HG02571 (cell line): ENCODE results near the gene SAMD4B.
"Not testable (repeated sequence)": the region's sequence is repeated elsewhere in the genome, so short reads cannot be mapped to it uniquely, and the experiment has no call there.

ENCODE experiments used
- ATAC-seq: cut with Tn5 transposase; IDR thresholded peaks from one replicate; pipeline ENCODE4 v1.9.1; 2021; ENCODE audit warnings: mild to moderate bottlenecking, moderate library complexity; ENCODE audit not compliant: unreplicated experiment

SAMD4B gene

GRCh38 chr19:39363901-39364457 is 21.8 kb downstream of the SAMD4B start:
- no peak for ATAC-seq

DNA sequence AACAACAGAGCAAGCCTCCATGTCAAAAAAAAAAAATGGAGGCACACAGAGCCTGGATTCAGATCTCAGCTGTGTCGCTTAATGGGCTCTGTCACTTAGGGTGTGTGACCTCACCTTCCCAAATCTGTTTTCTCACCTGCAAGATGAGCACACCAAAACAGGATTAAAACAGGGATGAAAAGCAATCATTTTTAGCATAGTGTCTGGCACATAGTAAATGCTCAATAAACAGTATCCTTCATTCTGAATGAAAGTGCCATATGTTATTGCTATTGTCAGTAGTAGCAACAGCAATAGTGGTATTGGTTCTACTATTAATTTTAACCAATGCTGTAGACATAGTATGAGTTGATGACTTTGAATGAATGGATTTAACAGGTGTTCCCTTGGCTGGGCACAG is 23.3 kb downstream of the SAMD4B start:
- no peak for ATAC-seq

GRCh38 chr19:39369200-39369599 is 27.0 kb downstream of the SAMD4B start:
- no peak for ATAC-seq

- no peak for ATAC-seq
These were observed 28.5 kb downstream of the SAMD4B start for GRCh38 chr19:39370735-39371134.

- no peak for ATAC-seq
These were observed 30.0 kb downstream of the SAMD4B start for GRCh38 chr19:39372047-39372802.

- ATAC-seq: no peak
These were observed 30.7 kb downstream of the SAMD4B start for GRCh38 chr19:39372941-39373340.

- ATAC-seq: no peak
These were observed 33.7 kb downstream of the SAMD4B start for GRCh38 chr19:39375929-39376328.

- ATAC-seq: no peak
These were observed 35.4 kb downstream of the SAMD4B start for GRCh38 chr19:39377373-39378362.

GRCh38 chr19:39379366-39379765 is 37.1 kb downstream of the SAMD4B start:
- ATAC-seq: not testable (repeated sequence)

GRCh38 chr19:39379865-39380396 is 37.7 kb downstream of the SAMD4B start:
- ATAC-seq: no peak

GRCh38 chr19:39380521-39381502 is 38.6 kb downstream of the SAMD4B start:
- ATAC-seq: no peak

GRCh38 chr19:39381910-39382611 is 39.8 kb downstream of the SAMD4B start:
- no peak for ATAC-seq

DNA sequence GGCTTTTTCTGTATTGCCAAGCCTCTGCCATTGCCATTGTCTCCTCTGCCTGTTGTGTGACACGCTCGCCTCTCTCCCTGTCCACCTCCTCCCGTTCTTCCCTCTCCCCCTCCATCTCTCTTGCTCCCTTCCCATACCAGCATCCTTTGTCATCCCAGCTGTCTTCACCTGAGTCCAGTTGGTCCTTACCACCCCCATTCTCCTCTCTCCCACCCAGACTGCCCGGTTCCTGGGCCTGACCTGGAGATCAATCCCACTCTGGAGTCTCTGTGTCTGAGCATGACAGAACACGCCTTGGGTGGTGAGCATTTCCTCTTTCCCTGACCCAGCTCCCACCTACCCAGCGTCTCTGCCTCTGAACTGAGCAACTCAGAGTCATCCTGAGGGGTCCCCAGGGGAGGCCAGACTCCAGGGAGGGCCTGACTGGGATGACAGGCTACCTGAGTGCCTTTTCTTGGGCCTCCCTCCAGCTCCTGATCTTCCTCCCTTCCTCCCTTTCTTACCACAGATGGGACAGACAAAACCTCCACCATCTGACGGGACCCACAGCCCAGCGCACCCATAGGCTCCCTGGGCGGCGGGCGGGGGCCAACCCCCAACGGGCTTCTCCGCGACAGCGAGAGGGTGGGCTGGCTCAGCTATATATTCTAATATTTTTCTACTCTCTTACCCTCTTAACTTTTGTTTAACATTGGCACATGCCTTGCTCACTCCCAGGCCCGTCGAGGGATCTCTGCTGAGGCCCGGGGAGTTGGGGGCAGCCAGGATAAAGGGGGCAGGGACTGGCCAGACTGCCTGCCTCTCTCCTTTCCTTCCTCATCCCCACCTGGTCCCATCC is 41.0 kb downstream of the SAMD4B start:
- ATAC-seq: no peak

DNA sequence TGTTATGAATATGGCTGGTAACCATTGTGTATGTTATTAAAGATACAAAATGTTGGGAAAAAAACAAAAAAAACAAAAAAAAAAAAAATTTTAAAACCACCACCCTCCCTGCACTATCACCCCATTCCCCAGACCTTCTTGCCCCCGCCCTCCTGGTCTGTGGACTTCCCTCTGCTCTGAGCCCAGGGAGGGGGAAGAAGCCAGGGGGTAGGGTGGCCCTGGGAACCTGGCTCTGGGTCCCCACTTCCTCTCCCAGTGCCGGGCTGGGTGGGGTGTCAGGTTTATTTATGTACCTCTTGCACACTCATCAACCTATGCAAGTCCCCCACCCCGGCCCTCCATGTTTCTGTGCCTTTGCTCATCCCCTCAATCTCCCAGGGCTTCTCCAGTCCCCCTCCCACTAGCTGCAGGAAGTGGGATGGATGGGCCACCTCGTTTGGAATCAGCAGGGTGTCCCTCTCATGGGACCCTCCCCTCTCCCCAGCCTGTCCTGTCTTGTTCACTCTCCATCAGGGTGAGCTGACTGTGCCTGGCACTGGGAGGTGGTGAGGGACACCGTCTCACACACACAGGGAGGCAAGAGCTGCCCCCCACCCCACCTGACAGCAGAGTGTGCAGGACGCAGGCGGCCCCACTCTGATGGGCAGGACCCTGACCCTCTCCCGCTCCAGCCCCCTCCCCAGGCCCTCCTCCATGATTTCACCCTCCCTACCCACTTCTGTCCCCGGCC is 42.8 kb downstream of the SAMD4B start:
- ATAC-seq: no peak

DNA sequence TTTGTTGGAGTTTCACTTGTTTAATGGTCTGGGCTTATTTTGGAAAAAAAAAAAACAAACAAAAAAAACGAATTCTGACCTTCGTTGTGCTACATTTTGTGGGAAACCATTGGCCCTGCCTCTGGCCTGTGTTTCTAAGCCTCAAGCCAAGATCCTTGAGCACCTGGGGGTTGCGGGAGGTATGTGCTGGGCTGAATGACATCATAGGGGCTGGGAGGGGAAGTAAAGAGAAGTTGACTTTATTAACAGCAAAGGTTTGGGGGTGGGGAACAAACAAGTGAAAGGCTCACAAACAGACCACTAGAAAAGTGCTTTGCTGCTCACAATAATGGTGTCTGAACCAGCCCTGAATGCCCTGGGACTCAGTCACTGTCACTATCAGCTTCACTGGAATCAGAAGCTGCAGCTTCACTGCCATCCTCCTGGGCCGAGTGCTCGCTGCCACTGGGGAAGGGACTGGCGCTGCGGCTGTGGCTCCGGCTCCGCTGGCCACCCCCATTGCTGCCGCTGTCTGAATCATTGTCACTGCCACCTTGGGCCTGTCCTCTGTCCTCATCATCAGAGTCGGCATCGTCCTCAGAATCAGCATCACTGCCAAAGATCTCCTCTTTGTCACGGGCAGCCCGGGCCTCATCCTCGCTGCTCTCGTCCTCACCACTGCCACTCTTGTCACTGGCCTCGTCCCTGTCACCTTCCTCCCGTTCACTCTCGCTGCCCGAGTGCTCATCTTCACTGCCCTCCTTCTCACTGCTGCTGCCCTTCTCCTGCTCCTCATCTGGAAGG is 43.6 kb downstream of the SAMD4B start:
- ATAC-seq: no peak

DNA sequence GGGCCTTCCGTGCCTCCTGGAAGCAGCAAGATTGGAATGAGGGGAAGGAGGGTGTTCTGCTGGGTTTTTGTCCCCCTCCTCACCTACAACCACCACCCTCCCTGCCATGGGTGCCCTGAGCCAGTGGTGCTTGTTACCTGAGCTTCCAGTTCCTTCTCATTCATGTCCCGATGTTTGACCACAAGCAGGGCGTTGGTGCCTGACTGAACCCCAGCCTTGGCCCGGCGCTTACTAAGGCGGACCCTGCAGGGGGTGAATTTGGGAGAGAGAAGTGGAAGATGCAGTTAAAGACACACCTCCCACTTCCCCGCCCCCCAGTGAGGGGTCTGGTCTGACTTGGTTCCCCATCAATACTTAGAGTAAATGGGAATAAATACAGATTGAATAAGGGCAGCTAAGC is 44.3 kb downstream of the SAMD4B start:
- ATAC-seq: no peak

GRCh38 chr19:39388657-39389056 is 46.4 kb downstream of the SAMD4B start:
- no peak for ATAC-seq
